Panc1 (cell line): ENCODE measurements around the gene GGT6. TPM values are rescaled to one million over a fixed set of nuclear protein-coding genes. Genes with fewer than 3 reads are reported as not detected.
A peak's percentile ranks its signal among the peaks of the same experiment; 100 is the strongest.

ENCODE experiments used
- ATAC-seq: fragments of 200-7000 bp; cut with Tn5 transposase; 2 replicates; pipeline ENCODE4 v1.9.1; 2020; ENCODE audit warnings: mild to moderate bottlenecking, moderate library complexity
- BruUV-seq: library from RNA; stranded (reverse); fragments of 400-500 nt; replicated peaks from 2 replicates; lab custom pipeline; 2021; lab: Mats Ljungman, UMichigan
- CTCF ChIA-PET: fragments of 300-600 bp; sonication (Branson Sonifier 250); formaldehyde crosslinking; loops from one replicate; lab custom pipeline; 2022; ENCODE audit warnings: antibody characterized with exemption; lab: Charles Lee
- POLR2A ChIA-PET: fragments of 300-600 bp; sonication (Branson Sonifier 250); formaldehyde crosslinking; loops from one replicate; lab custom pipeline; 2022; ENCODE audit warnings: antibody characterized with exemption; lab: Charles Lee
- DNase-seq: peaks from one replicate; pipeline ENCODE4 v3.0.0-alpha.2; 2010; ENCODE audit warnings: low read depth, low spot score
- H3K27ac ChIP-seq: 2 replicates; pipeline ENCODE4 v1.5.1; 2011; ENCODE audit warnings: mild to moderate bottlenecking, low read length, inconsistent platforms
- H3K27me3 ChIP-seq: fragments of 200-500 bp; sonication (Bioruptor generic); 2 replicates; pipeline ENCODE4 v1.6.0; 2014; ENCODE audit warnings: low read length, inconsistent platforms; ENCODE audit not compliant: control insufficient read depth, insufficient read depth
- H3K36me3 ChIP-seq: fragments of 200-500 bp; sonication (Bioruptor generic); 2 replicates; pipeline ENCODE4 v1.5.1; 2014; ENCODE audit warnings: inconsistent platforms, mild to moderate bottlenecking, low read length, moderate library complexity; ENCODE audit not compliant: control insufficient read depth, insufficient read depth
- H3K4me1 ChIP-seq: 2 replicates; pipeline ENCODE4 v1.5.1; 2011; ENCODE audit warnings: inconsistent platforms, mild to moderate bottlenecking, low read length, moderate library complexity; ENCODE audit not compliant: control insufficient read depth, insufficient read depth
- H3K4me3 ChIP-seq, 2 experiments: 2 replicates each; pipeline ENCODE4 v1.5.1; 2011 to 2012; ENCODE audit warnings: low read depth in 2 of 2, low read length in 2 of 2, mild to moderate bottlenecking in 2 of 2, inconsistent platforms in 1 of 2, moderate library complexity in 1 of 2
- H3K9me3 ChIP-seq: fragments of 200-500 bp; sonication (Bioruptor generic); 2 replicates; pipeline ENCODE4 v1.5.1; 2014; ENCODE audit warnings: low read depth, mild to moderate bottlenecking, inconsistent platforms, low read length, moderate library complexity; ENCODE audit not compliant: control insufficient read depth, insufficient read depth
- CTCF ChIP-seq: fragments of 450-650 bp; IDR thresholded peaks from 2 replicates; pipeline ENCODE4 v1.5.1; 2017; ENCODE audit warnings: mild to moderate bottlenecking
- POLR2AphosphoS5 ChIP-seq: IDR thresholded peaks from 2 replicates; pipeline ENCODE4 v1.6.1; 2012; ENCODE audit warnings: mild to moderate bottlenecking, low read depth, low read length, moderate library complexity
- REST ChIP-seq, 2 experiments: IDR thresholded peaks; 2 replicates each; pipeline ENCODE4 v1.6.1; 2011 to 2012; ENCODE audit warnings: low read depth in 2 of 2, control low read depth in 1 of 2, low read length in 1 of 2, mild to moderate bottlenecking in 1 of 2, moderate library complexity in 1 of 2; ENCODE audit not compliant: insufficient read depth in 1 of 2
- SIN3A ChIP-seq: IDR thresholded peaks from 2 replicates; pipeline ENCODE4 v1.6.1; 2012; ENCODE audit warnings: low read depth, mild to moderate bottlenecking, low read length, moderate library complexity, borderline replicate concordance; ENCODE audit not compliant: insufficient read depth
- TCF7L2 ChIP-seq: IDR thresholded peaks from 2 replicates; pipeline ENCODE4 v1.6.1; 2011; ENCODE audit warnings: mild to moderate bottlenecking, low read depth, low read length, inconsistent platforms
- in situ Hi-C: cut with HindIII; loops from 2 replicates; pipeline ENCODE4 v1.10.0; 2016; ENCODE audit warnings: low sequenced_read_pairs, low pct_unique_long_range_greater_than_20kb
- intact Hi-C: fragments of 100-400 bp; cut with micrococcal nuclease; formaldehyde crosslinking; loops from one replicate; pipeline ENCODE4 v1.10.0; 2022; ENCODE audit not compliant: unreplicated experiment
- total RNA-seq: library from RNA; stranded (reverse); gene quantifications from one replicate; pipeline ENCODE4 v1.2.1, GENCODE V29; 2021; ENCODE audit not compliant: unreplicated experiment

Gene GGT6
- total RNA-seq, 1 experiment from 2014 or later, result not detected

GRCh38 chr17:4565209-4566141 lies 5.1 kb upstream of the GGT6 start:
- Histone ChIP-seq H3K4me1 (no peaks in the 10 kb centered on the region), H3K4me3 (no peak overlapping the region), H3K27ac (no peak overlapping the region), H3K9me3 (no peaks in the 10 kb centered on the region), H3K36me3 (no peaks in the 10 kb centered on the region), H3K27me3 (no peaks in the 10 kb centered on the region)
- intact Hi-C loops, result loop anchor here (1.0 kb wide), 1 partner anchor 61 kb away; no protein-coding TSS in a partner anchor
- ChIA-PET POLR2A (interaction anchor here (0.6 kb wide), 1 partner anchor 380 kb away, joined by 4 read pairs; no protein-coding TSS in a partner anchor), CTCF (interaction anchor here (0.6 kb wide), 1 partner anchor 290 kb away, joined by 4 read pairs; no protein-coding TSS in a partner anchor)
- ATAC-seq (peak; percentile 85), DNase-seq (peak; percentile 55)
- no peak for TF ChIP-seq REST (IDR thresholded peaks at IDR 0.05; ENCODE audit: insufficient read depth in 1 of 2, low read depth in 2 of 2, low read length in 1 of 2)
- peak; percentile 92 for TF ChIP-seq CTCF
- TF ChIP-seq SIN3A, result no peak
- no peak for TF ChIP-seq TCF7L2
- TF ChIP-seq POLR2AphosphoS5, result no peak
- in situ Hi-C loops, result no loop called here
- no TSS peak for BruUV-seq

GRCh38 chr17:4562015-4562969 lies 1.9 kb upstream of the GGT6 start:
- Histone ChIP-seq H3K36me3 (no peaks in the 10 kb centered on the region), H3K9me3 (no peaks in the 10 kb centered on the region), H3K4me3 (no peak overlapping the region), H3K27me3 (no peaks in the 10 kb centered on the region), H3K27ac (no peak overlapping the region), H3K4me1 (no peaks in the 10 kb centered on the region)
- BruUV-seq, result no TSS peak
- no peak for TF ChIP-seq TCF7L2
- no peak for TF ChIP-seq SIN3A
- no peak for TF ChIP-seq POLR2AphosphoS5
- no peak for TF ChIP-seq CTCF
- TF ChIP-seq REST (IDR thresholded peaks at IDR 0.05; ENCODE audit: insufficient read depth in 1 of 2, low read depth in 2 of 2, low read length in 1 of 2), result no peak
- ChIA-PET POLR2A (no interaction called here), CTCF (interaction anchor here (0.6 kb wide), 1 partner anchor 64 kb away, joined by 3 read pairs; no protein-coding TSS in a partner anchor)
- in situ Hi-C loops, result no loop called here
- DNase-seq (no peak), ATAC-seq (no peak)
- intact Hi-C loops, result no loop called here
